PC-3 (cell line): ENCODE data around the gene BRF1.

Experiments used
- EZH2 ChIP-seq: fragments of 300-600 bp; sonication (generic); IDR thresholded peaks from one replicate; pipeline ENCODE4 v1.6.1; 2017; ENCODE audit warnings: antibody characterized with exemption, mild to moderate bottlenecking, low read length; ENCODE audit not compliant: unreplicated experiment
- TF ChIP-seq, protein P1 (sequence below): fragments of 300-600 bp; sonication (generic); conservative IDR thresholded peaks from 2 replicates; pipeline ENCODE4 v1.5.1; 2017; ENCODE audit warnings: antibody characterized with exemption, low read depth, mild to moderate bottlenecking, low read length

DNA sequence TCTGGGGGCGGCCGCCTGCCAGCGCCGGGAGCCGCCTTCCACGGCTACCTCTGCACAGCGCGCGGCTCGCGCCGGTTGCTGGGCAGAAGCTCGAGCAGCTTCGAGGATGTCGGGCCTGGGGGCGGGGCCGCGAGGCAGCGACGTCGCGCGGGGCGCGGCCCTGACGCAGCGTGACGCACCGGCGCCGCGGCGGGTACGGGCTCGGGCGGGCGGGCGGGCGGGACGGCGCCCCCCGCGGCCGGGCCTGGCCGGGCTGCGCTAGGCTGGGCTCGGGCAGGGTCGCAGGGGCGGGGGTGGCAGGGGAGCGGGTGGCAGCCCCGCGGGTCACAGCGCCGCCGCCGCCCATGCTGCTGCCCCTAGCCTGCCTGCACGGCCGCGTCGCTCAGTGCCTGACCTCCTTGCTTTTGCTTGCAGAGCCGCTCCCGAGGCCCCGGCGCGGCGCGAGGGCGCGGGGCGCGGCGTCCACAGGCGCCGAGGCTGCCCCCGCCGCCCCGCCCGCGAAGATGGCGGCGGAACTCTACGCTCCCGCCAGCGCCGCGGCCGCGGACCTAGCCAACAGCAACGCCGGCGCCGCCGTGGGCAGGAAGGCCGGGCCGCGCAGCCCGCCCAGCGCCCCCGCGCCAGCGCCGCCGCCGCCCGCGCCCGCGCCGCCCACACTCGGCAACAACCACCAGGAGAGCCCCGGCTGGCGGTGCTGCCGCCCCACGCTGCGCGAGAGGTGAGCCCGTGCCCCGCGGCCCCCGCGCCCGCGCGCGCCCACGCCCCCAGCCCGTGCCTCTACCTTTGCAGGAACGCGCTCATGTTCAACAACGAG lies 52.2 kb downstream of the BRF1 start, which contains the start of gene BTBD6:
- TF ChIP-seq, protein P1, sequence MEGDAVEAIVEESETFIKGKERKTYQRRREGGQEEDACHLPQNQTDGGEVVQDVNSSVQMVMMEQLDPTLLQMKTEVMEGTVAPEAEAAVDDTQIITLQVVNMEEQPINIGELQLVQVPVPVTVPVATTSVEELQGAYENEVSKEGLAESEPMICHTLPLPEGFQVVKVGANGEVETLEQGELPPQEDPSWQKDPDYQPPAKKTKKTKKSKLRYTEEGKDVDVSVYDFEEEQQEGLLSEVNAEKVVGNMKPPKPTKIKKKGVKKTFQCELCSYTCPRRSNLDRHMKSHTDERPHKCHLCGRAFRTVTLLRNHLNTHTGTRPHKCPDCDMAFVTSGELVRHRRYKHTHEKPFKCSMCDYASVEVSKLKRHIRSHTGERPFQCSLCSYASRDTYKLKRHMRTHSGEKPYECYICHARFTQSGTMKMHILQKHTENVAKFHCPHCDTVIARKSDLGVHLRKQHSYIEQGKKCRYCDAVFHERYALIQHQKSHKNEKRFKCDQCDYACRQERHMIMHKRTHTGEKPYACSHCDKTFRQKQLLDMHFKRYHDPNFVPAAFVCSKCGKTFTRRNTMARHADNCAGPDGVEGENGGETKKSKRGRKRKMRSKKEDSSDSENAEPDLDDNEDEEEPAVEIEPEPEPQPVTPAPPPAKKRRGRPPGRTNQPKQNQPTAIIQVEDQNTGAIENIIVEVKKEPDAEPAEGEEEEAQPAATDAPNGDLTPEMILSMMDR: no peak
- no peak for TF ChIP-seq EZH2
